Measurements from ENCODE around the gene INPP4B. TPM values are rescaled to one million over a fixed set of nuclear protein-coding genes. Genes with fewer than 3 reads are reported as not detected.

Gene INPP4B
- polyA plus RNA-seq, 1 of the 3 experiments (the other 2 are of a cell fraction) = 0.08 TPM

DNA sequence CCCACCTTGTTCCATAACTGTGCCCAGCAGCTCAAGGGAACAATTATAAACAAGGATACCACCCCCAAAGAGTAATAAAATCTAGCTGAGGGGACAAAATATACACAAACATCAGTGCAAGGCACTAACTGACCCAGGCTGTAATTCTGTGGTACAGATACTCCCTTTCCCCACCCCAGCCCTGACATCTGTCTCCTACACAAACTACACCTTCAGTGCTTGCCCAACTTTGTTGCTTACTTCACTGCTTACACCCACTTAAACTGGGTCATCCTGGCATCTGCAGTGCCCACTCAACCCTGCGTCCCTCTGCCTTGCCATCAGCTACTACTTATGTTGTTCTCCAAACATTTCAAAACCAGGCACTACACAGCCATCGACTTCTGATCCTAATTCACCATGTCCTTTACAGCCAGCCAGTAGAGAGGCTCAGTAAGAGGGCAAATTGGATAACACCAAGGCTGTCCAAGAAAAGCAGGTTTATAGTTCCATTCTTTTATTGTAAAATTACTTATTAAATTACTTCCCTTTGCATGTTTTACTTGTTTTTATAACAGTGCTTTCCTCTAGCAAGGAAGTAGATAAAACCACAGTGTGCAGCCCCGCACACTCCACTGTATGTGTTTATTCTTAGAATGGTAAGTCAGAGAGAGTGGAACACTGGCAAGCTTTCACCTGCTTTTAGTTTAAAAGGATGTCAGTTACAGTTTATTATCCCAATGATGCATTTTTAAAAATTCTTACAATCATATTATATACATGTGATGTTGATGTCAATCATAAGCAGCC lies 149.6 kb downstream of the INPP4B start:
- WGBS (ENCODE audit: low lambda C conversion rate) = 59% methylated on average over 3 of the region's 3 CpGs
- Histone ChIP-seq H3K9me3 (no peaks in the 10 kb centered on the region), H3K4me1 (ENCODE audit: control insufficient read depth in 1 of 2, insufficient read depth in 2 of 2, low read depth in 1 of 2, low read length in 1 of 2) (no peaks in the 10 kb centered on the region), H3K36me3 (replicated peaks in 1 of 2; ENCODE audit: control insufficient read depth in 1 of 2, insufficient read depth in 2 of 2, low read length in 1 of 2) (no peaks in the 10 kb centered on the region), H3K9me2 (no peaks in the 10 kb centered on the region; the same call in 1 of the 2 replicates), H3K9ac (no peak overlapping the region), H3K4me3 (ENCODE audit: low read depth in 2 of 2, low read length in 1 of 2) (no peak overlapping the region), H3K27ac (ENCODE audit: low read depth in 2 of 2, low read length in 1 of 2) (no peak overlapping the region), H3K4me2 (no peak overlapping the region), H3F3A (replicated peaks; ENCODE audit: insufficient read depth) (no peaks in the 10 kb centered on the region), H2AFZ (ENCODE audit: low read depth) (no peak overlapping the region), H3K27me3 (ENCODE audit: insufficient read depth) (no peaks in the 10 kb centered on the region), H3K79me2 (ENCODE audit: insufficient read depth) (no peaks in the 10 kb centered on the region), H4K20me1 (ENCODE audit: insufficient read depth) (no peaks in the 10 kb centered on the region)
- ChIA-PET POLR2A (no interaction called here), CTCF (no interaction called here)
- TF ChIP-seq NFIC (IDR thresholded peaks at IDR 0.05; ENCODE audit: borderline replicate concordance) (no peak), GATA2 (CRISPR knock-in tag; IDR thresholded peaks at IDR 0.05) (no peak), RAD21 (IDR thresholded peaks at IDR 0.05; ENCODE audit: low read length) (no peak)
- DNase-seq = no peak

DNA sequence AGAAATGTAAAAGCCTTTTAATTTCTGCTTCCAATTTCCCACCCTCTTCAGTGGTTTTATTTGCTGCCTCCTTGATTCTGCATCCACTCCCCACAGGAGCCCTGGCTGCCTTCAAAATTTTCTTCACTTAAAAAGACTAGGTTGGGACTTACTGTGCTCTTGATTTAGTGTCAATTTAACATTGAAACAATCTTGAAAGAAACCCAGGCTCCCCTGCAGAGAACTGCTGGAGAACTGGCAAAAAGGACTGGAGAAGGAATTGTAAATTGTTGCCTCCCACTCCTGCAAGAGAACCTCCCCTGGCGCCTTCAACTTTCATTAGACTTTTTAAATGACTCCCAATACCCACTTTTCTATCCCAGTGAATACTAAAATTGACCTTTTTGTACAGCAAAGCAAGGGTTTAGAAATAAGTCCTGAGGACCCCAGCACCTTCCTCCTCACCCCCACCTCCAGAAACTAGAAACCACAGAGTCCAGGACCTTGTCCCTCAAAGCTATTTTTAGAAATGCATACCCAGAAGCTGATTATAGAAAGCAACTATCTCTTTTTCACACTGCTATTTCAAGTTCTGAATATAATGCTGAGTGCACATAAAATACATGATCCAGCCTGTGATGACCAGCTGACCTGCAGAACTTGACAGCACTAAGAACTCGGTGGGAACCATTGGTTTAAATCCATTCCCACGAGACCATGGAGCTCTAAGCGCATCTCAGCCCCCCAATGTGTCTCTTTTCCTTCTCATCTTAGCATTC lies 155.5 kb downstream of the INPP4B start:
- no peaks in the 10 kb centered on the region for H3F3A ChIP-seq (replicated peaks; ENCODE audit: insufficient read depth)
- no peaks in the 10 kb centered on the region for H3K27me3 ChIP-seq (ENCODE audit: insufficient read depth)
- DNase-seq = no peak
- TF ChIP-seq, protein P1, sequence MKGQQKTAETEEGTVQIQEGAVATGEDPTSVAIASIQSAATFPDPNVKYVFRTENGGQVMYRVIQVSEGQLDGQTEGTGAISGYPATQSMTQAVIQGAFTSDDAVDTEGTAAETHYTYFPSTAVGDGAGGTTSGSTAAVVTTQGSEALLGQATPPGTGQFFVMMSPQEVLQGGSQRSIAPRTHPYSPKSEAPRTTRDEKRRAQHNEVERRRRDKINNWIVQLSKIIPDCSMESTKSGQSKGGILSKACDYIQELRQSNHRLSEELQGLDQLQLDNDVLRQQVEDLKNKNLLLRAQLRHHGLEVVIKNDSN (IDR thresholded peaks at IDR 0.05; ENCODE audit: borderline replicate concordance, low read depth) = no peak
- TF ChIP-seq, protein P2, sequence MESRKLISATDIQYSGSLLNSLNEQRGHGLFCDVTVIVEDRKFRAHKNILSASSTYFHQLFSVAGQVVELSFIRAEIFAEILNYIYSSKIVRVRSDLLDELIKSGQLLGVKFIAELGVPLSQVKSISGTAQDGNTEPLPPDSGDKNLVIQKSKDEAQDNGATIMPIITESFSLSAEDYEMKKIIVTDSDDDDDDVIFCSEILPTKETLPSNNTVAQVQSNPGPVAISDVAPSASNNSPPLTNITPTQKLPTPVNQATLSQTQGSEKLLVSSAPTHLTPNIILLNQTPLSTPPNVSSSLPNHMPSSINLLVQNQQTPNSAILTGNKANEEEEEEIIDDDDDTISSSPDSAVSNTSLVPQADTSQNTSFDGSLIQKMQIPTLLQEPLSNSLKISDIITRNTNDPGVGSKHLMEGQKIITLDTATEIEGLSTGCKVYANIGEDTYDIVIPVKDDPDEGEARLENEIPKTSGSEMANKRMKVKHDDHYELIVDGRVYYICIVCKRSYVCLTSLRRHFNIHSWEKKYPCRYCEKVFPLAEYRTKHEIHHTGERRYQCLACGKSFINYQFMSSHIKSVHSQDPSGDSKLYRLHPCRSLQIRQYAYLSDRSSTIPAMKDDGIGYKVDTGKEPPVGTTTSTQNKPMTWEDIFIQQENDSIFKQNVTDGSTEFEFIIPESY (IDR thresholded peaks at IDR 0.05; ENCODE audit: borderline replicate concordance, low read depth) = no peak
- no peak for TF ChIP-seq POLR2AphosphoS5 (IDR thresholded peaks at IDR 0.05; ENCODE audit: low read depth, low read length)
- TF ChIP-seq TEAD4 (IDR thresholded peaks at IDR 0.05; ENCODE audit: borderline replicate concordance, insufficient read depth) = no peak
- TF ChIP-seq GATA2 (CRISPR knock-in tag; IDR thresholded peaks at IDR 0.05) = no peak
- no peak for TF ChIP-seq GABPA (IDR thresholded peaks at IDR 0.05; ENCODE audit: low read depth)
- no peak for TF ChIP-seq RCOR1 (IDR thresholded peaks at IDR 0.05; ENCODE audit: low read length)
- no peak for TF ChIP-seq TCF12 (IDR thresholded peaks at IDR 0.05)
- TF ChIP-seq, protein P3, sequence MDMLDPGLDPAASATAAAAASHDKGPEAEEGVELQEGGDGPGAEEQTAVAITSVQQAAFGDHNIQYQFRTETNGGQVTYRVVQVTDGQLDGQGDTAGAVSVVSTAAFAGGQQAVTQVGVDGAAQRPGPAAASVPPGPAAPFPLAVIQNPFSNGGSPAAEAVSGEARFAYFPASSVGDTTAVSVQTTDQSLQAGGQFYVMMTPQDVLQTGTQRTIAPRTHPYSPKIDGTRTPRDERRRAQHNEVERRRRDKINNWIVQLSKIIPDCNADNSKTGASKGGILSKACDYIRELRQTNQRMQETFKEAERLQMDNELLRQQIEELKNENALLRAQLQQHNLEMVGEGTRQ (IDR thresholded peaks at IDR 0.05; ENCODE audit: borderline replicate concordance, low read depth, low read length) = no peak
- TF ChIP-seq, protein P4, sequence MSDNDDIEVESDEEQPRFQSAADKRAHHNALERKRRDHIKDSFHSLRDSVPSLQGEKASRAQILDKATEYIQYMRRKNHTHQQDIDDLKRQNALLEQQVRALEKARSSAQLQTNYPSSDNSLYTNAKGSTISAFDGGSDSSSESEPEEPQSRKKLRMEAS (IDR thresholded peaks at IDR 0.05; ENCODE audit: low read depth) = no peak
- TF ChIP-seq, protein P5, sequence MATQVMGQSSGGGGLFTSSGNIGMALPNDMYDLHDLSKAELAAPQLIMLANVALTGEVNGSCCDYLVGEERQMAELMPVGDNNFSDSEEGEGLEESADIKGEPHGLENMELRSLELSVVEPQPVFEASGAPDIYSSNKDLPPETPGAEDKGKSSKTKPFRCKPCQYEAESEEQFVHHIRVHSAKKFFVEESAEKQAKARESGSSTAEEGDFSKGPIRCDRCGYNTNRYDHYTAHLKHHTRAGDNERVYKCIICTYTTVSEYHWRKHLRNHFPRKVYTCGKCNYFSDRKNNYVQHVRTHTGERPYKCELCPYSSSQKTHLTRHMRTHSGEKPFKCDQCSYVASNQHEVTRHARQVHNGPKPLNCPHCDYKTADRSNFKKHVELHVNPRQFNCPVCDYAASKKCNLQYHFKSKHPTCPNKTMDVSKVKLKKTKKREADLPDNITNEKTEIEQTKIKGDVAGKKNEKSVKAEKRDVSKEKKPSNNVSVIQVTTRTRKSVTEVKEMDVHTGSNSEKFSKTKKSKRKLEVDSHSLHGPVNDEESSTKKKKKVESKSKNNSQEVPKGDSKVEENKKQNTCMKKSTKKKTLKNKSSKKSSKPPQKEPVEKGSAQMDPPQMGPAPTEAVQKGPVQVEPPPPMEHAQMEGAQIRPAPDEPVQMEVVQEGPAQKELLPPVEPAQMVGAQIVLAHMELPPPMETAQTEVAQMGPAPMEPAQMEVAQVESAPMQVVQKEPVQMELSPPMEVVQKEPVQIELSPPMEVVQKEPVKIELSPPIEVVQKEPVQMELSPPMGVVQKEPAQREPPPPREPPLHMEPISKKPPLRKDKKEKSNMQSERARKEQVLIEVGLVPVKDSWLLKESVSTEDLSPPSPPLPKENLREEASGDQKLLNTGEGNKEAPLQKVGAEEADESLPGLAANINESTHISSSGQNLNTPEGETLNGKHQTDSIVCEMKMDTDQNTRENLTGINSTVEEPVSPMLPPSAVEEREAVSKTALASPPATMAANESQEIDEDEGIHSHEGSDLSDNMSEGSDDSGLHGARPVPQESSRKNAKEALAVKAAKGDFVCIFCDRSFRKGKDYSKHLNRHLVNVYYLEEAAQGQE (IDR thresholded peaks at IDR 0.05; ENCODE audit: low read depth, low read length) = no peak
- TF ChIP-seq RXRA (IDR thresholded peaks at IDR 0.05; ENCODE audit: borderline replicate concordance, low read depth) = no peak
- no peak for TF ChIP-seq MXI1 (IDR thresholded peaks at IDR 0.05; ENCODE audit: low read depth, low read length)
- H3K79me2 ChIP-seq (ENCODE audit: insufficient read depth) = no peaks in the 10 kb centered on the region
- H3K4me3 ChIP-seq (ENCODE audit: low read depth in 2 of 2, low read length in 1 of 2) = no peak overlapping the region
- CTCF ChIA-PET = no interaction called here
- no peaks in the 10 kb centered on the region for H3K36me3 ChIP-seq (replicated peaks in 1 of 2; ENCODE audit: control insufficient read depth in 1 of 2, insufficient read depth in 2 of 2, low read length in 1 of 2)
- no peaks in the 10 kb centered on the region for H3K9me3 ChIP-seq
- WGBS (ENCODE audit: low lambda C conversion rate) = 68% methylated on average over 4 of the region's 4 CpGs
- no peaks in the 10 kb centered on the region for H4K20me1 ChIP-seq (ENCODE audit: insufficient read depth)
- no peak overlapping the region for H3K4me2 ChIP-seq
- no peaks in the 10 kb centered on the region for H3K4me1 ChIP-seq (ENCODE audit: control insufficient read depth in 1 of 2, insufficient read depth in 2 of 2, low read depth in 1 of 2, low read length in 1 of 2)
- no peak overlapping the region for H3K9ac ChIP-seq
- H3K27ac ChIP-seq (ENCODE audit: low read depth in 2 of 2, low read length in 1 of 2) = no peak overlapping the region
- no peak overlapping the region for H2AFZ ChIP-seq (ENCODE audit: low read depth)
- no peaks in the 10 kb centered on the region for H3K9me2 ChIP-seq
- POLR2A ChIA-PET = no interaction called here
